GM19035 (cell line): ENCODE results near the gene UBE3B.
"Not testable (repeated sequence)": the region's sequence is repeated elsewhere in the genome, so short reads cannot be mapped to it uniquely, and the experiment has no call there.

Experiments
- ATAC-seq: cut with Tn5 transposase; IDR thresholded peaks from one replicate; pipeline ENCODE4 v1.9.1; 2021; ENCODE audit not compliant: unreplicated experiment

The UBE3B gene

DNA sequence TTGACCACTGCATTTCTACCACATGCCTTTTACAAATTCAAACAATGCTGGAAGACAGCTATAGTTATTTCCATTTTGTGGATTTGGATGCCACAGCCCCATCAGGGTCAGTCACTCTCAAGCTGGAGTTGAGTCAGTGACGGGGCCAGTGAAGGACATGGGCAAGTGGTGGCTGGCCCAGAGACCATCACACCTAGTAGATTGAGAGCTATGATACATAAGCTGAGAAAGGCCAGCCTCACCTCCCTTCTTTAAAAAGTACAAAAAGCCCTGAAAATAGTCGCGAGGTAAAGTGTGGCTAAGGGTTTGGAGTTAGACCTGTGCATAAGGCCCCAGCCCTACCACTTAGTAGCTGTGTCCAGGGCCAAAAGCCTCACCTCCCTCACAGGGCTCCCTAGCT, 4.4 kb upstream of the UBE3B start:
- no peak for ATAC-seq

- not testable (repeated sequence) for ATAC-seq
Observed at GRCh38 chr12:109473526-109474270, 3.7 kb upstream of the UBE3B start.

GRCh38 chr12:109475121-109475520, 2.3 kb upstream of the UBE3B start:
- no peak for ATAC-seq

DNA sequence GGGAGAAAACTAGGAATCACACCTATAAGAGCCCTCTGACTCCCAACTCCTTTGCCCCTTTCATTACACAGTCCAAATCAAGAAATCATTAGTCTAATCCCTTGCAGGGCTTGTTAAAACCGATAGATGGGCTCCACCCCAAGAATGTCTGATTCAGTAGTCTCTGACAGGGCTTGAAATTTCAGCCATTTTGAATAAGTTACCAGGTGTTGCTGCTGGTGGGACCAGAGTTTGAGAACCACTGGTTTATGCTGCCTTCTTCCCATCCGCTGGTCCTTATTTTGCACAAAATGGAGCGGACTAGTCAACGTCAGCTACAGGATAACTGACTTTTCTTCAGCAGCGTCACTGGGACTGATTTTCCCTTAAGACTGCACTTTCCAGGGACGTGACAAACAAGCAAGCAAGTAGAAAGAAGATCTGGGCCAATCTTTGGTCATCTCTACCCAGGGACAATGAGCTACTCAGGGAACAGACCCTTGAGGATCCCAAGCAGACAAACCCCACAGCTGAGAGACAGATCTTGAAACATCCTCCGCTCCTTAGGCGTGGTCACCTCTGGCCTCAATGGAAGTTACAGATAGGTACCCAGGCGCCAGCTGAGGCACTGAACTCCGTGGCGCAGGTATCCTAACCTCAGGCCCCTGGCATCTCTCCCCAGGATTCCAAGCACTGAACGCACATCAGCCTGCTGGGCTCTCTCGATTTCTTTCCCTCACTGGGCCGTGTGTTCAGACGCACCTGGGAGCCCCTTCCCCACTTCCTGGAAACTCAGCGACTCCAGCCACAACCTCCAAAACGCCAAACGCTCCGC, 1.2 kb upstream of the UBE3B start:
- no peak for ATAC-seq

DNA sequence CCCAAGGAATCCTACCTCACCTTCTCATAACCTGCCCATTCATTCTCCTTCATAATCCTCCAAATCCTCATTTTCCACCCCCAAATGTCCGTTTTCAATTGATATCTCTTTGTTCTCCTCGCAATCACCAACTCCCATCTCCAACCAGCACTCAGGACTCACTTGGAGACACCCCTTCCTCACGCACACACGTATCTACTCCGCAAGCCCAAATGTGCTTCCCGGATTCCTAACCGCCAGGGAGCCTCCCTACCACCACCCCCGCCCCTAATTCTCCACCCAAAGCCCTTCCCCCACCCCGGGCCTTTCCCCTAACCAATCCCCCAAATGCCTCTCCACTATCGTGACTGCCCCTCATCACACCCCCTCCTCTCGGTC, 638 bp upstream of the UBE3B start:
- ATAC-seq: no peak

- ATAC-seq: no peak
Observed at GRCh38 chr12:109477963-109478315, 505 bp downstream of the UBE3B start.

GRCh38 chr12:109479761-109480160, 2.3 kb downstream of the UBE3B start:
- ATAC-seq: no peak

DNA sequence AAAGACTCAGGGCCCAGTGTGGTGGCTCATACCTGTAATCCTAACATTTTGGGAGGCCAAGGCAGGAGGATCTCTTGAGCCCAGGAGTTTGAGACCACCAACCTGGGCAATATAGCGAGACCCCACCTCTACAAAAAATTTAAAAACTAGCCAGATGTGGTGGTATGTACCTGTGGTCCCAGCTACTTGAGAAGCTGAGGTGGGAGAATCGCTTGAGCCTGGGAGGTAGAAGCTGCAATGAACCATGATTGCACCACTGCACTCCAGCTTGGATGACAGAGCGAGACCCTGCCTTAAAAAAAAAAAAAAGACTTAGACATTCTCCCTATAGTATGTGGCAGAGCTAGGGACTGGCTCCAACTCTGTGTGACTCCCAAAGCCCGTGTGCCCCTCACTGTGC, 2.9 kb downstream of the UBE3B start:
- no peak for ATAC-seq

GRCh38 chr12:109481863-109482262, 4.4 kb downstream of the UBE3B start:
- no peak for ATAC-seq

DNA sequence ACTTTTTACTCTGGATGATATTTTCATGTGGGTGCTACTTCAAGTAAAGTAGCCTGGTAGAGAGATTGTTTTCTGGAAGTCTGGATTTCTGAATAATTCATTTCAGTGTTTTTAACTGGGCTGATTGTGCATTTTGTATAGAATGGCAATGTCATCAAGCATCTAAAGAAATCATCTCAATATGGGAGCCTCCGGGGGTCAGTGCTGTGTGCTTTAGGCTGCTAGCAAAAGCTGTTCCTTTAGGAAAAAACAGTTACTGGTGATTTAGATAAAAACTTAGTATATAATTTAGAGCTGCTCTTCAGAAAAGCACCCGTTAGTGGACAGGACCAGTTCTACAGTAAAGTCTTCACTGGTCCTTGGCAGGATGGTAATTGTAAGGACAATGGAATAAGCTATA, 5.1 kb downstream of the UBE3B start:
- no peak for ATAC-seq

DNA sequence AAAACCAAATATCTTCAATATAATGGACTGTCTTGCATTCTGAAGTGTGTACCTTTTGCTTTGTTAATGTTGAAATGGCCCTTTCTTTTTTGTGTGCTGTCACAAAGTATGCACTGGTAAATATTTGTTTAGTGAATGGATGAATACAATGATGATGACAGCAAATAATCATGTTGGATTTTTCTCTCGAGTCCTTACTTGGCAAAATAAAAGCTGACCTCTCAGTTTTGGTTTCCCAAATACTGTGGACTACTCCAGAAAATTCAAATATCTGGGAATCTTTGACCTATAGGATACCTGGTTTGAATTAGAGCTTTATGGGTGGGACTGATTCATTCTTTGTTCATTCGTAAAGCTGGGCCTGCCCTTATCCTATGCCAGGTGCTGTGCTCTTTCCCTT, 5.5 kb downstream of the UBE3B start:
- ATAC-seq: no peak

- no peak for ATAC-seq
Observed at GRCh38 chr12:109483346-109483745, 5.9 kb downstream of the UBE3B start.

GRCh38 chr12:109485201-109485600, 7.8 kb downstream of the UBE3B start:
- ATAC-seq: no peak

- no peak for ATAC-seq
Observed at GRCh38 chr12:109487181-109488050, 10.0 kb downstream of the UBE3B start.

DNA sequence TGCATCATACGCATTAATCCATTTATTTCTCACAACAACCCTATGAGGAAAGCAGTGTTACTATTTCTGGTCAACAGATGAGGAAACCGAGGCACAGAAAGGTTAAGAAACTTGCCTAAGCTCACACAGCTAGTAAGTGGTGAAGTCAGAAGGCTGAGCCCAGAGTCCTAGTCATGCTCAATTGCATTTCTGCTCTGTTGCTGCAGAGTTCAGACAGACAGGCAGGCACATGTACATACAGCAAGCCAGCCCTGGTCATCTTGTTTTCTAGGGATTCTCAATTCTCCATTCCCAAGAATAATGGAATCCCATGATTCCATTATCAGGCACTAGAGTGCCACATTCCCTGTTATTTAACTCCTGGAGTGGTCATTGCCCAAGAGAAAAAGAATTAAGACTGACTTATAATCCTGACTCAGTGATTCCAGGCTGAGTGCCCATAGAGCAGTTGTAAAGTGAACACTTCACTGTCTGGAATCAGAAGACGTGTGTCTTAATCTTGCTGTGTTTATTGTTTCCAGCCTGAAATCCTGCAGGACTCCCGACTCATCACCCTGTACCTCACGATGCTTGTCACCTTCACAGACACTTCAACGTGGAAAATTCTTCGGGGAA, 10.7 kb downstream of the UBE3B start:
- no peak for ATAC-seq

DNA sequence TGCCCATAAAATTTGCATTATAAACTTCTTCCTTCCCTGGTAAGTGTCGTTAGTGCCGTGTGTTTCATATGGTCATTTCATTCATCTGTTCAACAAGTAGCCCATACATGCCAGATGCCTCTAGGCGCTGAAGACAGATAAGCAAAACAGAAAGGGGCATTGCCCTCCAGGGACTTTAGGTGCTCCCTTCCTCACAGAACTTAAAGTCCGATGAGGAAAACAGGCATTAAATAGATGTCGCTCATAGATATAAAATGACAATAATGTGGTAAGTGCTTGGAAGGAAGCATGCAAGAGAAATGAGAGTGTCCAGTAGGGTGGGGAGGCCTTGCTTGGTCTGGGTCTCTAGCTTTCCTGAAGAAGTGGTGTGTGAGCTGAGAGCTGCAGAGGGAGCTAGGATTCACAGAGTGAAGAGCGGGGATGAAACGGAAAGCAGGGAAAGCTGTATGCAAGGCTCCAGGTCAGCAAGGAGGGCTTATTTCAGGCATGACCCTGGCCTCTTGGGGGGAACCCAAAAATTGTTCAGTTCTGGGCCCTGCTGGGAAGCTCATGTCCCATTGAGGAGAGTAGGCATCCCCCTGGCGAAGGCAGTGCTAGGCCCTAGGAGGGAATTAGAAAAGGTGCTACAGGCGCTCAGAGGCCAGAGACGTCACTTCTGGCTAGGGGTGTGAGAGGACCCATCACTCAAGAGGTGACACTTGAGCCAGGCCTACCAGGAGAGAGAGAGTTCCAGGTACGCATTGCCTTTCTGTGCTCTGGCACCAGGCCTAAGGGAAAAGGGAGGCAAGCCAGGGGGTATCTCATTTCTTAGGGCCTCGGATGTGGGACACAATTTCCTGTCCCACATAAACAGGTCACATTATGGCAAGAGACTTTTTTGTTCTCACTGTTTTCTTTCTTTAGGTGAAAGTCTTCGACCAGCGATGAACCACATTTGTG, 11.9 kb downstream of the UBE3B start:
- no peak for ATAC-seq

DNA sequence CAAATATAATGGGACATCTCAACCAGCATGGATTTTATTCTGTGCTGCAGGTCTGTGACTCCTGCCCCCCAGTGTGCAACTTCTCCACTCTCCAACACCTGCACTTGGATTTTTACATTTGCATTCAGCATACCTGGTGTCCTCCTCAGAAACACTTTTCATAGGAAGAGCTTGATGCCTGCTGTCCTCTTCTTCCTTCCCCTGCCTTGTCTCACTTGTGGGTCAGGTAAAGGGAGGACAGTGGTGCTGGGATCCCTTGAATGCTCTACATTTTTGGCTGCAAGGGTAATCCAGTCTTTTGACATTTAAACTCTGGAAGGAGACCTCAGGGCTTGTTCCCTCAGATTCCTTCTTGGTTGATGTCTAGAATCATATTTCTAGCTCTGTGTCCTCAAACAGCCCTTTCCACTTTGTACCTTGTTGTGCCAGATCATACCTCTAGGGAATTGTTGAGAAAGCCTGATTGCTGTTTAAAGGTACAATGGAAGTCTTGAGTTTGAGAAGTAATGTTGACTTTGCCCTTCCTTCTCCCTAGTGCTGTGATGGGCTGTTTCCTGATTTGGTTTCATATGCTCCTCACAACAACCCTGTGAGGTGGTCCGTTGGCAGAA, 12.6 kb downstream of the UBE3B start:
- ATAC-seq: no peak

- no peak for ATAC-seq
Observed at GRCh38 chr12:109491671-109492070, 14.2 kb downstream of the UBE3B start.

DNA sequence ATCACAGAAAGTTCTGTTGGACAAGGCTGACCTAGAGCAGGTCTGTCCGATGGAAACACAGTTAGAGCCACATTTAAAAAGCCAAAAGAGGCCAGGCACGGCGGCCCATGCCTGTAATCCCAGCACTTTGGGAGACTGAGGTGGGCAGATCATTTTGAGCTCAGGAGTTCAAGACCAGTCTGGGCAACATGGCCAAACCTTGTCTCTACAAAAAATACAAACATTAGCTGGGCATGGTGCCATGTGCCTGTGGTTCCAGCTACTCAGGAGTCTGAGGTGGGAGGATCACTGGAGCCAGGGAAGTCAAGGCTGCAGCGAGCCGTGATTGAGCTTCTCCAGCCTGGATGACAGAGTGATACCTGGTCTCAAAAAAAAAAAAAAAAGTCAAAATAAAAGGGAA, 14.9 kb downstream of the UBE3B start:
- ATAC-seq: no peak

DNA sequence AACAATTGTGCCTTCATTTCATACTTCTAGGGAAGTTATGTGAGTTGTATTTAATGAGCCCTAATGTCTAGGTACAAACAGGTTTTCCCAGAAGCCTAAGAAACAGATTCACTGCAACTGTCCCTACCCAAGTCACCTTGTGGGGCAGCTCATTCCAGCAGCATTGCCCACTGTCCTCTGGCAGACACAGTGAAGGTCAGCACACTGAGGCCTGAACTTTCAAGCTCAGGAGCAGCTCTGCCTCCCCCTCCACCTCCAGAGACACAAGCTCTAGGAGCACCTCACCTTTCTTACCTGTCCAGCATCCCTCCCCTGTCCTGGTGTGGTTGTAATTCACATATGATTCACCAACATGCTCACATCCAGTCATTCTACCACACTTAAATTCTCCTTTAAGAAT, 15.7 kb downstream of the UBE3B start:
- no peak for ATAC-seq
